NCI-H1048 (cell line): ENCODE results near the gene CTSD.

Source experiments
- DNase-seq: peaks from one replicate; lab custom pipeline; 2025; lab: John Stamatoyannopoulos, UW

Gene CTSD

DNA sequence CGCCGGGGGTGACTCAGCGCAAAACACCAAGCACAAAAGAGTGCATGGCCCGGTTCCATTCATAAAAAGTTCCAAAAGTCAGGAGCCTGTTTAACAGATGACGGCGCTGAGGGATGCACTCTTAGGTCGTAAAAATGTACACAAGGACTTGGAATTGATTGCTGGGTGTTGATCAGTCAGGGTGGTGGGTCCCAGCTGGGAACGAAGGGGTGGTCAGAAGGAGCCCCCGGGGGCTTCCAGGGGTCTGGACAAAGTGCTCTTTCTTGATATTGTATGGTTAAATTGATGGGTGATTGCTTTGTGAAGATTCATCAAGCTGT, 34.1 kb downstream of the CTSD start:
- DNase-seq: no peak

DNA sequence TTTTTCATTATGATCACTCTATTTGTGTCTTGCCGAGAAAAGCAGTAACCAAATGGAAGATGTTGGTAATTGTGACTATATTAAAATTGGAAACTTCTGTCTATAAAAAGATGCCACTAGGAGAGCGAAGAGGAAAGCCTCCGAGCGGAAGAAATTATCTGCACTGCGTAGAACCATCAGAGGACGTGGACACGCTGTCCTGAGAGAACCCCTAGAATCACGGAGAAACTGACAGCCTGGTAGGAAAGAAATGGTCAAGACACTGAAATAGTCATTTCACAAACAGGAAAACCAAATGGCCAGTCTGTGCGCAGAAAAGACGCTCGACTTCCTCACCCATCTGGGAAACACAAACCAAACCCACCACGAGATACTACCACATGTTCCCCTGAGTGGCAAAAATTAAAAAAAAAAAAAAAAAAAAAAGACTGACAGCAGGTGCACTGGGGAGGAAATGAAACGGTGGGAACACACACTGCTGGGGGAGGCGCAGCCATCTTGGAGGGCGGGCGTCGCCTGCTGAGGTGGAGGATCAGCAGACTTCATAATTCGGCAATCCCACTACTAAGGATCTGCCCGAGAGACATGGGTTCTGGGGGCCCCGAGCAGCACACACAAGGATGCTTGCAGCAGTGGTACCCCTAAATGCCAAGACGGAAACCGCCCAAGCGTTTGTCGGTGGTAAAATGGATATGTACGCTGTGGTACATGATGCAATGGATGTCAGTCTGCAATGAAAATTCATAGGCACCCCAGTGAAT, 34.6 kb downstream of the CTSD start:
- DNase-seq: no peak

DNA sequence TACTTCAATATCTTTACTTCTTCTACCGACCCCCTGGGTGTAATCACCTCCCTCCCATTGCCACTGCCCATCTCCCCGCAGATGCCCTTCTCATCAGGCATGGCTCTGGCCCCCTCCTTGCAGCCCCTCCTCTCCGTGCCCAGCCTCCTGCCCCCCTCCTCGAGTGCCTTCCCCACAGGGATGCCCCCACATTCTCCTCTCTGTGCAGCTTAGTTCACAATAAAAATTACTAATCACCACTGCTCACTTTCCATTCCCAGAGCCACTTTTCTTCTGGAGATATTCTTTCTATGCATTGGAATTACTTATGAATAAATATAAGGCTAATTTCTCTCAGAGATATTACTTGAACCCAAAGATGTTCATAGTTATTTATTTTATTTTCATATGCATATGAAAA, 35.4 kb downstream of the CTSD start:
- no peak for DNase-seq

DNA sequence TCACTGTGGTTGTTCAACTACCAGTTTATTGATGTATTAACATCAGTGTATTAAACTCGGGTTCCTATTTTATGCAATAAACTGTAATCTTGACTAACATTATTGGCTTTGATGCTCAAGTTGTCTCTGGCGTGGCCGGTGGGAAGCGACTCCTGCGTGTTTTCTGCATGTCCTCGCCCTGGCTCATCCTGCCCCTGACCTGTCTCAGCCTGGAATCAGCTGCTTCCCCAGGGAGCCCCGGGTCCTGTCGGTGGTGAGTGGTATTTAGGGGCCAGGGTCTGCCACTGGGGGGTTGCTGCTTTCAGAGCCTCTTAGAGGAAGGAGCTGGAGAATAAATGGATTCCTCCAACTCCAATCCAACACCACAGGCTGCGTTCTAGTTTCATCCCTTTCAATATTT, 35.9 kb downstream of the CTSD start:
- DNase-seq: no peak

DNA sequence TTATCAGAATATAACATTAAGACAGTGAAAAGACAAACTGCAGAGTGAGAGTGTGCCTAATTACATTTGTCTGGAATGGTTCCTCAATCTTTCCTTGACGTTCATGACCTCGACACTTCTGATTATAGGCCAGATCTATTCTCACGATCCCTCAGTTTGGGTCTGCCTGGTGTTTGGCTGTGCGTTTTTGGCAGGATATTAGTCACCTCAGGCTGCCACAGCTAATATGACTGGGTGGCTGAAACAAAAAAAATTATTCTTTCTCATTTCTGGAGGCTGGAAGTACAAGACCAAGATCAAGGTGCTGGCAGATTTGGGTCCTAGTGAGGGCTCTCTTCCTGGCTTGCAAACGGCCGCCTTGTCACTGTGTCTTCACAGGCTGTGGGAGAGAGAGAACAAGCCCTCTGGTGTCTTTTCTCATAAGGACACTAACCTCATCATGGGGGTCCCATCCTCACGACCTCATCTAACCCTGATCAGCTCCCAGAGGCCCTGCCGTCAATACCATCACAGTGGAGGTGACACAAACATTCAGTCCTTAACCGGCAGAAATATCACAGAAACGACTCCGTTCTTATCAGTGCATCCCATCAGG, 36.5 kb downstream of the CTSD start:
- DNase-seq: no peak

DNA sequence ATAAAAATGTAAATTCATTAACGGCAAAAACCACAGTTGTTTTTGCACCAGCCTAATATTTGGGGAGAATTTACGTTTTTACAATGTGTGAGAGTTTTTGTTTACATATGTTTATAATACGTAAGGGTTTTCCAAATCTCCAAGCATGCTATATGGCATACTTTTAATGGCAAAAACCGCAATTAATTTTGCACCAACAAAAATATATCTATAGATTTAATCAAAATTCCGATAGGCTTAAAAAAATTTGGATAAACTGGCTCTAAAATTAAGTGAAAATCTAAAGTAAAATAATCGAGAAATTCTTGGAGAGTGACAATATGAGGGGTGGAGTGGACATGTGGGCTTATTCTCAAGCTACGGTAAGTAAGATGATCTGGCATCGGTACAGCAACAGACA, 43.9 kb downstream of the CTSD start:
- no peak for DNase-seq

DNA sequence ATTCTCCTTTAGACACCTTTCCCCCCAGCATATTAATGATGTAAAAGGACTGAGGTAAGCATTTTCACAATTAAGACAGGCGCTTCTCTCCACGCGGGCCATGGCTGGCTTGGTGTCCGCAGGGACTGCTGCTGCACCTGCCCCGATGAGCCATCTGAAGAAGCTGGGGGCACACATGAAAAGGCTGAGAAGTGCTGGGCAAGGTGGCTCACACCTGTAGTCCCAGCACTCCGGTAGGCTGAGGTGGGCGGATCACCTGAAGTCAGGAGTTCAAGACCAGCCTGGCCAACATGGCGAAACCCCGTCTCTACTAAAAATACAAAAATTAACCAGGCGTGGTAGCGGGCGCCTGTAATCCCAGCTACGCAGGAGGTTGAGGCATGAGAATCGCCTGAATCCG, 45.4 kb downstream of the CTSD start:
- DNase-seq: no peak

DNA sequence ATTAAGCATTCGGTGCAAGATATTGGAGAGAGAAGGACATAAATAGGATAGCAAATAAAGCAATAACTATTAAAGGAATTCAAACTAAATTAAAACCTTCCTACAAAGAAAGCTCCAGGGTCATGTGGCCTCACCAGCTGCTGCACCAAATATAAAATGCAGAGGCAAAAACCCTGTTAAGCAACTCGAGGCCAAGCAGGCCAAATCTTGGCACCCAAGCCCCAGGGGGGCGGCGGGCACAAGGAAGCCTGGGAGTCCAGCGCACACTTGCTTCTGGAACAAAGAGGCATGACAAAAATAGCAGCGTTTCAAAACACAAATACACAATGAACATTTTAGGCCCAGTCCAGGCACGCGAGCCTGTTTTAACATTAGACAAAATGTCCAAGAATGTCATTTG, 46.0 kb downstream of the CTSD start:
- no peak for DNase-seq

DNA sequence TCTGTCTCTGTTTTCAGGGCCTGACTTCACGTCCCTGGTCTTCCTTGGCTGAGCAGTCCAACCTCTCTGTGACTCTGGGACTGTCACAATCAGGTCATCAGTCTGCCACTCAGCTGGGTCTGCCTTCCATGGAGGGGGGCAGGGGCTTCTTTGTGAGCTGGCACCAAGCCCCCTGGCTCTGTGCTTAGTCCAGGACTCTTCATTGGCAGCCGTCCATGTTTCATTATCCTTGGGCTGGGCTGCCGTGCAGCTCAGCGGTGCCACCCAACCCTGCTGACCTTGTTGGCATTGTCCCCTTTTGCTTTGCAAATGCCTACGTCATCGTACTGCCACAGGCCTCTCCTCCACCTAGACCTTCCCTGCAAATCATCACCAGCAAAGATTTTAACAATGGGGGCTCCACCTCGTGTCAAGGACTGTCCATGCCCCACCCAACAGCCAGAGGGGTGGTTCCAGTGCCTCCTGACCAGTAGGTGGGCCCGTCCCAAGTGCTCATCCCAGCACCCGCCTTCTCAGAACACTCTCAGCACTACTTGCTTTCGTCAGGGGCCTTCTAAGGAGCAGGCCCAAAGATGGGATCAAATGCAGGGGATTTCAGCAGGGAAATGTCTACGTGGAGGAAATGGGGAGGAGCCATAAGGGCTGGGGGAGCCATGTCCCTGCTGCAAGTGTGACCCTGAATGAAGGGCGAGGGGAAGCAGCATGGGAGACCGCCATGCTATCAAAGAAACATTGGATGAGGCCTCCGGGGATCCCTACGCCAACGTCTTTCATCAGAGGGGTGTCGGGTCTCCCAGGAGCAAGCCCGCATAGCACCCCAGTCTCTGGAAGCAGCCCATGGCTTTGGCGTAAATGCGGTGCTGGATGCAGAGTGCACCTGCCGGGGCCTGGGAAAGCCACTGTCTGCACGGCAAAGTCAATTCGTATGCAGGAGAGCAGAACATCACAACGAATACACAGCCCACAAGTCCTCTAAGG, 48.5 kb downstream of the CTSD start:
- DNase-seq: no peak

DNA sequence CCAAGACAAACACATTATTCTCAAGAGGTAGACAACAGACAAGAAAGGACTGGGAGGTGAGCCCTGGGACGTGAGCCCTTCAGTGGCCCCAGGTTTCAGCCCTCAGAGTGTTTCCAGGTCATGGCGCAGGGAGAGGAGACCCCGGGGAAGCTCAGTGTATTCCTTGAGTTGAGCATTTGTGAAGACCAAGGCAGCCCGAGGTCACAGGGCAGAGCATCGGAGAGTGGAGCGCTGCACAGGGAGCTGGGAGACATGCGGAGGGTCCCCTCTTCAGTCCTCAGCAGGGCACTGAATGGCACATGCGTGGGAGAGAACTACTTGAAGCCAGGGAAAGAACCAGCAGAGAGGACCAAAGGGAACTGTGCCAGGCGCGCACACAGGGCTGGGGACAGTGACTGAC, 55.0 kb downstream of the CTSD start:
- no peak for DNase-seq

DNA sequence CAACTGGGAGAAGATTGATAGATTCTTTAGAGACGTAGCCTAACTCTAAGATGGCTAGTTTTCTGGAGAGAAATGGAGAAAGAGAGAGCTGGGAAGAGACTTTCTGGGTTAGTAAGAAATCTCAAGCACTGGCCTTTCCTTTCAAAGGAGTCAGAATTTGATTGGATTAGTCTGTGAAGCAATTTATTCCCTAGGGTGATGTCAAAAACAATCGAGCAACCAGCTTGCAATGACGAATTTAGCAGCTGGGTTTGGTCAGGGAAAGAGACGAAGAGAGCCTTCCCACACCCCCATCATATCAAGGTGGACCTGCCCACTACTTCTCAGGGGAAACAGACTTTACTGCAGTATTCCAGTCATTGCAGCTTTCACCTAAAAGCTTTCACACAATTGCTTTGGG, 56.0 kb downstream of the CTSD start:
- DNase-seq: no peak

DNA sequence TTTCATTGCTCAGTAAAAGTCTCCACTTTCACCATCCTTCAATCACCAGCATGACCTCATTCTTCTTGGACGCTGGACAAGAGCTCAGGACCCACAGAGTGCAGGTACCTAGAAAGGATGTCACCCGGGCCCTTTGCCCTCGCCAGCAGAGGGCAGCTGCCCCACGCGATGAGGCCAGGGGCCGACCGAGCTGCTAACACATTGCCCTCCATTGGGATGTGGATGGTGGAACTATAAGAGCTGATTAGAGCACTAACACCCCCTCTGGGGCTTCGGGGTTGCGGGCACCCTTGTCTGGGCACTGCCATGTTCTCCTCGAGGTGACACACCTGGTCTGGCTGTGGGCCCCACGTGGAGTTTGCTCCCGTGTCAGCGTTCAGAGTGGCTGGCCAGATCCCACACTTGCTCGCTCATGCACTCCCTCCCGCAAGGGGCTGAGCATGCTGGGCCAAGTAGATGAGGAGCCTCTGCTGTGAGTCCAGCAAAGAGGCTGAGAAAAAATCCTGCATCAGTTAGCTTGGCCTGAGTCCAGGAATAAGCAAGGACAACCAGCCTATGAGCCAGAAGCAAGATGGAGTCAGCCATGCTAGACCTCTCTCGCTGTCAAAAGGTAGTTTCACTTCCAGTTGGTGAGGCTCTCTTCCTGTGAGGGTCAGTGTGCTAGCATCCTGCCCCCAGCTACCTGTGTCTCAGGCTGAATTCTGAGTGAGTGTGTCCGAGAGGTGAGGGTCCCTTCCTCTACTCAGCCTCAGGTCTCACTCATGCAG, 56.9 kb downstream of the CTSD start:
- DNase-seq: no peak

DNA sequence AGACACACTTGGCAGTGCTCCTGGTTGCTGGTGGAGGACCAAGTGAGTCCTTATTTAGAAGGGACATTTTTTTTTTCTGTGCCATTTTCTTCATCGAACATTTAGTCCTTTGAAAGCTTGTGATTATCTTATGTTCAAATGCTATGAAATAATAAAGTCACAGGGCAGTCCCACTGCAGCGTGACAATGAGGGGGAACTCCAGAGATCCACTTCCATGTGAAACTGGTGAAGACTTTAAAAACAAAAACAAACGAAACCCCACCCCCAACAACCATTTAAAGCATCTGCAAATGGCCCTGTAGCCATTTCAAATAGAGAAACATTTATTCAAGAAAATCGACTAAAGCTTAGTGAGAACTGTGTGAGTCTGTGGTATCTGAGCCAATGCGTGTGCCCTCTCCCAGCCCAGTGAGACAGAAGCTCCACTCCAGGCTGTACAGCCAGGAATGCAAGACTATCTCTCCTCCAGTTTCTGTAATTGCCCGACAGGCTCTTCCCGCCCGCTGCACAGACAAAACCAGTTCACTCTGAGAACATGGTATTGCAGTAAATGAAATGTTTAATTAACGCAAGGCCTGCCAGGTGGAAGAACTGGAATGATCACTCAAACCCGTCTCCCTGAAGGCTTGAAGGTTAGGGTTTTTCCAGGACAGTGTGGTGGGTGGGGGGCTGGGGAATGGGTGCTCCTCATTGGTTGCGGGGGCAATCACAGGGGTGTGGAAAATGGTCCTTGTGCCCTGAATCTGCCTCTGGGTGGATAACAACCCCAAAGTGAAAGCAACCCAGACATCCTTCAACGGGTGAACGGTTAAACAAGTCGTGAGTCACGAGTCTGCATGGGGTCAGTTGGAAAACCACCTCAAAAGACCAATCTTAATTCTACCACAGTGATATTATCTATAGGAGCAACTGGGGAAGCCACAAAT, 58.3 kb downstream of the CTSD start:
- no peak for DNase-seq

DNA sequence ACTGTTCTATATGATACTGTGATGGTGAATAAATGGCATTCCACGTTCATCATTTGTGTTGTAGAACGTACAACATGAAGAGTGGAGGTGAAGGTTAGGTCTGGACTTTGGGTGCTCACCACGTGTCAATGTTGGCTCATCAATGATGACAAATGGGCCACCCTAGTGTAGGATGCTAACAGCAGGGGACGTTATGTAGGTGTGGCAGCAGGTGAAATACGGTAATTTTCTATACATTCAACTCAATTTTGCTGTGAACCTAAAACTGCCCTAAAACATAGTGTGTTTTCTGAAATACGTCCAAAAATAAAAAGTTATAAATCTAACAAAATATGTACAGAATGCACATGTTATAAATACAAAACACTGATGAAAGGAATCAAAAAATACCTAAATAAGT, 60.6 kb downstream of the CTSD start:
- DNase-seq: no peak
